K562 (cell line): ENCODE measurements around the gene UNC45B. TPM values are rescaled to one million over a fixed set of nuclear protein-coding genes. Genes with fewer than 3 reads are reported as not detected.

ENCODE experiments used
- ATAC-seq: fragments of 200-7000 bp; cut with Tn5 transposase; 3 replicates; pipeline ENCODE4 v1.9.1; 2020; ENCODE audit warnings: moderate library complexity
- BruUV-seq: library from RNA; stranded (reverse); fragments of 400-500 nt; replicated peaks from 2 replicates; lab custom pipeline; 2021; lab: Mats Ljungman, UMichigan
- CTCF ChIA-PET: fragments of 300-600 bp; formaldehyde crosslinking; extraction: SDS; loops from one replicate; lab custom pipeline; 2021; ENCODE audit warnings: low intra/inter-chr PET ratio; lab: Yijun Ruan, JAX
- POLR2A ChIA-PET: fragments of 300-600, 350-650 bp; sonication (Branson Sonifier 250); formaldehyde crosslinking; extraction: SDS; loops from one replicate; lab custom pipeline; 2021; ENCODE audit warnings: antibody characterized with exemption, inconsistent platforms; lab: Yijun Ruan, JAX
- DNase-seq, 4 experiments: peaks; one replicate each; pipeline versions ENCODE4 v3.0.0 to v3.0.0-alpha.2; 2011 to 2018; ENCODE audit warnings: low spot score in 3 of 4, mixed read lengths in 3 of 4; ENCODE audit errors: extremely low read depth in 1 of 4
- FAIRE-seq: peaks from 2 replicates; lab custom pipeline; 2011; peaks lifted over from hg19 to GRCh38; lab: Jason Lieb, UNC
- H2AFZ ChIP-seq: 2 replicates; pipeline ENCODE4 v1.6.0; 2011; ENCODE audit warnings: low read depth, low read length, control low read depth, inconsistent platforms
- H3K27ac ChIP-seq: fragments of 200-600 bp; 3 replicates; pipeline ENCODE4 v1.8.0; 2011; ENCODE audit warnings: low read depth, mild to moderate bottlenecking, control low read depth, inconsistent platforms, low read length, moderate library complexity, mixed read lengths; ENCODE audit errors: extremely low read depth
- H3K27me3 ChIP-seq, 2 experiments: fragments of 300-600 bp in 1 of 2; 2 replicates in 1 of 2; 3 replicates in 1 of 2; pipeline versions ENCODE4 v1.6.0 to v1.8.0; 2011; ENCODE audit warnings: inconsistent platforms in 2 of 2, low read length in 2 of 2, mild to moderate bottlenecking in 1 of 2, mixed read lengths in 1 of 2, moderate library complexity in 1 of 2; ENCODE audit not compliant: control insufficient read depth in 2 of 2, insufficient read depth in 2 of 2
- H3K36me3 ChIP-seq: fragments of 300-600 bp; 3 replicates; pipeline ENCODE4 v1.8.0; 2011; ENCODE audit warnings: mild to moderate bottlenecking, low read length, inconsistent platforms; ENCODE audit not compliant: control insufficient read depth, insufficient read depth
- H3K4me1 ChIP-seq, 2 experiments: fragments of 200-600 bp in 1 of 2; replicated peaks in 1 of 2; 2 replicates in 1 of 2; 3 replicates in 1 of 2; pipeline versions ENCODE4 v1.5.1 to v1.8.0; 2011; ENCODE audit warnings: inconsistent platforms in 2 of 2, low read length in 2 of 2, mild to moderate bottlenecking in 1 of 2, mixed read lengths in 1 of 2, moderate library complexity in 1 of 2; ENCODE audit not compliant: control insufficient read depth in 2 of 2, insufficient read depth in 2 of 2
- H3K4me2 ChIP-seq: 2 replicates; pipeline ENCODE4 v1.6.1; 2011; ENCODE audit warnings: low read length, control low read depth, inconsistent platforms, mixed read lengths; ENCODE audit not compliant: insufficient read depth
- H3K4me3 ChIP-seq: fragments of 200-600 bp; sonication (generic), shearing (Covaris generic); 2 replicates; pipeline ENCODE4 v1.5.1; 2016; ENCODE audit warnings: control low read depth, inconsistent platforms
- H3K79me2 ChIP-seq: fragments of 200-600 bp; 3 replicates; pipeline ENCODE4 v1.8.0; 2011; ENCODE audit warnings: low read length, inconsistent platforms; ENCODE audit not compliant: control insufficient read depth, insufficient read depth
- H3K9ac ChIP-seq, 2 experiments: 2 replicates each; pipeline versions ENCODE4 v1.6.0 to v1.6.1; 2011; ENCODE audit warnings: low read depth in 2 of 2, low read length in 2 of 2, control low read depth in 1 of 2, inconsistent platforms in 1 of 2, mild to moderate bottlenecking in 1 of 2, mixed read lengths in 1 of 2; ENCODE audit not compliant: insufficient read depth in 1 of 2
- H3K9me1 ChIP-seq: one replicate; pipeline ENCODE4 v1.6.0; 2011; ENCODE audit warnings: inconsistent platforms, mild to moderate bottlenecking, low read length, moderate library complexity; ENCODE audit not compliant: control insufficient read depth, insufficient read depth
- H3K9me3 ChIP-seq: replicated peaks from 2 replicates; pipeline ENCODE4 v1.5.1; 2011; ENCODE audit warnings: low read depth, low read length, inconsistent platforms; ENCODE audit not compliant: control insufficient read depth, insufficient read depth
- H4K20me1 ChIP-seq: replicated peaks from 2 replicates; pipeline ENCODE4 v1.6.1; 2011; ENCODE audit warnings: low read length, inconsistent platforms, mixed read lengths; ENCODE audit not compliant: control insufficient read depth, insufficient read depth
- ERF ChIP-seq: fragments of 450-650 bp; formaldehyde crosslinking; IDR thresholded peaks from 2 replicates; pipeline ENCODE4 v1.4.0; 2020; ENCODE audit warnings: mild to moderate bottlenecking, mixed read lengths
- GTF2F1 ChIP-seq: IDR thresholded peaks from 2 replicates; pipeline ENCODE4 v1.6.1; 2011; ENCODE audit warnings: low read depth, low read length, improper control_type of control experiment
- MAFG ChIP-seq: fragments of 450-650 bp; conservative IDR thresholded peaks from 2 replicates; pipeline ENCODE4 v1.6.1; 2016; ENCODE audit warnings: missing genetic modification characterization, missing compliant biosample characterization
- NCOA6 ChIP-seq: fragments of 450-650 bp; IDR thresholded peaks from 2 replicates; pipeline ENCODE4 v1.6.1; 2017; ENCODE audit warnings: mild to moderate bottlenecking
- RAD21 ChIP-seq, 2 experiments: fragments of 250-450 bp in 1 of 2; fragments of 450-650 bp in 1 of 2; sonication (Bioruptor Pico) in 1 of 2; formaldehyde crosslinking in 1 of 2; IDR thresholded peaks in 1 of 2; conservative IDR thresholded peaks in 1 of 2; 2 replicates each; pipeline versions ENCODE4 v1.4.0 to v1.8.0; 2020 to 2022; ENCODE audit warnings: mild to moderate bottlenecking in 2 of 2, moderate library complexity in 1 of 2
- RBM14 ChIP-seq: fragments of 200-400 bp; formaldehyde crosslinking; IDR thresholded peaks from 2 replicates; pipeline ENCODE4 v1.6.1; 2018; ENCODE audit warnings: low read depth, mild to moderate bottlenecking, low read length, moderate library complexity, borderline replicate concordance; ENCODE audit not compliant: insufficient read depth
- SLC30A9 ChIP-seq: fragments of 250-450 bp; sonication (Bioruptor Pico); IDR thresholded peaks from 2 replicates; pipeline ENCODE4 v1.8.0; 2022; ENCODE audit warnings: mild to moderate bottlenecking, moderate library complexity
- STAT5B ChIP-seq: fragments of 250-450 bp; sonication (Bioruptor Pico); IDR thresholded peaks from 2 replicates; pipeline ENCODE4 v1.8.0; 2021; ENCODE audit warnings: mild to moderate bottlenecking, inconsistent platforms
- TBP ChIP-seq: optimal IDR thresholded peaks from 2 replicates; pipeline ENCODE3; 2011; ENCODE audit warnings: low read depth, low read length, improper control_type of control experiment
- ZNF134 ChIP-seq: fragments of 250-450 bp; sonication (Bioruptor Pico); conservative IDR thresholded peaks from 2 replicates; pipeline ENCODE4 v1.4.0; 2020
- ZNF23 ChIP-seq: fragments of 250-450 bp; sonication (Bioruptor Pico); IDR thresholded peaks from 2 replicates; pipeline ENCODE4 v1.4.0; 2020; ENCODE audit warnings: mild to moderate bottlenecking
- WGBS: fragments of 100-300 bp; shearing (Covaris generic); methylation state at CpG from one replicate; pipeline ENCODE4 v1.1.6; 2016; ENCODE audit warnings: low coverage, mixed read lengths; ENCODE audit not compliant: insufficient coverage; ENCODE audit errors: missing lambda C conversion rate; 5-methylcytosine and 5-hydroxymethylcytosine counted together
- in situ Hi-C: fragments of 300-500 bp; cut with MboI; formaldehyde crosslinking; loops from 4 replicates; pipeline ENCODE4 v1.15.0; 2018; ENCODE audit warnings: inconsistent platforms, mixed read lengths
- intact Hi-C: fragments of 100-400 bp; cut with micrococcal nuclease; formaldehyde crosslinking; loops from 2 replicates; pipeline ENCODE4 v1.14.2; 2022
- polyA plus RNA-seq, 8 experiments: library from polyadenylated mRNA; depleted of rRNA in 4 of 8; stranded (reverse) in 5 of 8; unstranded in 3 of 8; fragments of >200 nt; fragmentation: Nextera tagmentation in 2 of 8; fragmentation: Illumina TruSeq in 1 of 8; extraction: Ambion mirVana in 2 of 8; extraction: Trizol in 1 of 8; gene quantifications; 2 replicates each; pipeline versions ENCODE4 v1.2.1 to v1.2.3, GENCODE V29; 2011 to 2014; ENCODE audit warnings: inconsistent platforms in 1 of 8, missing spikeins in 1 of 8
- total RNA-seq, 7 experiments: library from RNA; depleted of rRNA in 6 of 7; stranded (reverse); fragments of >200 nt in 6 of 7; fragmentation: Illumina TruSeq in 2 of 7; extraction: Trizol in 2 of 7; gene quantifications; 2 replicates each; pipeline versions ENCODE4 v1.2.1 to v1.2.3, GENCODE V29; 2011 to 2021; ENCODE audit warnings: low replicate concordance in 1 of 7
- TF ChIP-seq, protein P1 (sequence below): conservative IDR thresholded peaks from 2 replicates; pipeline ENCODE4 v1.6.1; 2011; ENCODE audit warnings: low read depth, mild to moderate bottlenecking, low read length; ENCODE audit not compliant: control insufficient read depth

UNC45B gene
- total and polyA plus RNA-seq, 9 of the 15 experiments (the other 6 are each of a cell fraction or from before 2014, with no cell fraction given): not detected

DNA sequence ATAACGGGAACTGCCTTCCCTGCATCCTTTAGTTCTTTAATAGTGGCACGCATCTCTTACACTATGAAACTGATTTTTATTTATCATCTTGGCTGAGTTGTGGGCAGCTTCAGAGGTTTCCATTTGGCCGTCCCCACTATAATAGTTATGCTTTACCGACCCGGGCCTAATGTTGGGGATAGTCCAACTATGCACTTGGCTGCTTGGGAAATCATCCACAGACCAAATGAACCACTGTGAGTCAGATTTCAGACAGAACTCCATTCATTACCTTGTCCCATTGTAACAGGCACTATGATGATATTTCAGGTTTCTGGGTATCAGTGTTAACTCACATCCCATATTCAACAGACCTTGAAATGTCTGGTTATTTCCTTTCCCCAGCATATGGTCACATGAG lies 89.2 kb downstream of the UNC45B start (continued):
- TF ChIP-seq RBM14: no peak
- TF ChIP-seq NCOA6: no peak
- TF ChIP-seq STAT5B (CRISPR knock-in tag): no peak
- no peak for TF ChIP-seq RAD21 (CRISPR knock-in tag; conservative IDR thresholded peaks at IDR 0.05 in 1 of 2, IDR thresholded peaks at IDR 0.05 in 1 of 2)

DNA sequence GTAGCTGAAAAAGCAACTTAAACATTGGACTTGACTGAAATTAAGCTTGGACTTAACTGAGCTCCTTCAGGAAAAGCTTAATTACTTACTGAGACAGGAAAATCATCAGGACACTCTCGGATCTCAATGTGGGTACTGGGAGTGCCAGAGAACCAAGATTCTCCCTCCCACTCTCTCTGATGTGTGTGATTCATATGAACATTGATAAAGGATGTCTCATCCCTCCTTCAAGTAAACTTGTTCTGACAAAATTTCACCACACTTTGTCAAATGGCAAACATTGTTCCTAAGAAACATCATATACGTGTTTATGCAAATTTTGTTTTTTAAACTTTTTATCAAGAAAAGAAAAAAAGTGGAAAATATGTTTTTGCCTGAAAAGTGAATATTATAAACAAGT lies 91.2 kb downstream of the UNC45B start:
- WGBS: 0% methylated on average over 2 of the region's 2 CpGs

More for the DNA sequence above, 91.2 kb downstream of the UNC45B start:
- in situ Hi-C loops: no loop called here
- POLR2A ChIA-PET: interaction anchor here (0.9 kb wide), 1 partner anchor 10 kb away, joined by 3 read pairs; no protein-coding TSS in a partner anchor
- Histone ChIP-seq H3K9me3 (no peaks in the 10 kb centered on the region), H3K9me1 (no peaks in the 10 kb centered on the region), H2AFZ (no peak overlapping the region), H3K9ac (no peak overlapping the region), H4K20me1 (no peaks in the 10 kb centered on the region), H3K4me2 (no peak overlapping the region), H3K27ac (no peak overlapping the region), H3K27me3 (peaks cover 4 to 23% of the 10 kb centered on the region in 2 experiments; a peak in 3 of 5 replicates), H3K79me2 (no peaks in the 10 kb centered on the region), H3K36me3 (no peaks in the 10 kb centered on the region), H3K4me1 (peaks cover 3 to 12% of the 10 kb centered on the region in 2 experiments; a peak in 4 of 5 replicates), H3K4me3 (no peak overlapping the region)
- no peak for ATAC-seq
- no TSS peak for BruUV-seq
- intact Hi-C loops: no loop called here
- CTCF ChIA-PET: no interaction called here
- no peak for FAIRE-seq
- TF ChIP-seq MAFG (tag) (no peak), TBP (no peak), ZNF134 (CRISPR knock-in tag) (no peak), GTF2F1 (no peak), SLC30A9 (CRISPR knock-in tag) (no peak), ZNF23 (no peak), ERF (CRISPR knock-in tag) (no peak)
- TF ChIP-seq, protein P1, sequence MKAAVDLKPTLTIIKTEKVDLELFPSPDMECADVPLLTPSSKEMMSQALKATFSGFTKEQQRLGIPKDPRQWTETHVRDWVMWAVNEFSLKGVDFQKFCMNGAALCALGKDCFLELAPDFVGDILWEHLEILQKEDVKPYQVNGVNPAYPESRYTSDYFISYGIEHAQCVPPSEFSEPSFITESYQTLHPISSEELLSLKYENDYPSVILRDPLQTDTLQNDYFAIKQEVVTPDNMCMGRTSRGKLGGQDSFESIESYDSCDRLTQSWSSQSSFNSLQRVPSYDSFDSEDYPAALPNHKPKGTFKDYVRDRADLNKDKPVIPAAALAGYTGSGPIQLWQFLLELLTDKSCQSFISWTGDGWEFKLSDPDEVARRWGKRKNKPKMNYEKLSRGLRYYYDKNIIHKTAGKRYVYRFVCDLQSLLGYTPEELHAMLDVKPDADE: no peak
- DNase-seq: no peak

Other genes with a start within 250 kb of the UNC45B start
Only the 7 nearest of the 10 such genes appear.
- 64.1 and 75.0 TPM in 2 replicates for gene LIG3, start 167.3 kb upstream of the UNC45B start, total RNA-seq (2014; rRNA removed)
- gene LIG3, start 167.3 kb upstream of the UNC45B start, total RNA-seq (2014; rRNA removed; fragmentation: Illumina TruSeq; extraction: Trizol): 36.8 and 42.5 TPM in 2 replicates
- 33.4 and 38.4 TPM in 2 replicates for gene LIG3, start 167.3 kb upstream of the UNC45B start, total RNA-seq (2015; rRNA removed; fragmentation: Illumina TruSeq; extraction: Trizol)
- gene LIG3, start 167.3 kb upstream of the UNC45B start, total RNA-seq (2021): 55.4 and 55.6 TPM in 2 replicates
- 50.6 and 68.2 TPM in 2 replicates for gene LIG3, start 167.3 kb upstream of the UNC45B start, polyA plus RNA-seq (2011; rRNA removed)
- 40.3 and 43.0 TPM in 2 replicates for gene LIG3, start 167.3 kb upstream of the UNC45B start, polyA plus RNA-seq (2014; fragmentation: Illumina TruSeq; extraction: Trizol)
- 10 to 100 TPM in 1 of 2 experiments, 1 to 10 TPM in 1; 7.6 to 21.5 TPM for gene LIG3, start 167.3 kb upstream of the UNC45B start, polyA plus RNA-seq (2014; fragmentation: Nextera tagmentation; extraction: Ambion mirVana)
- gene LIG3, start 167.3 kb upstream of the UNC45B start, polyA plus RNA-seq (2014; rRNA removed): 52.3 and 54.3 TPM in 2 replicates
- gene RFFL, start 84.1 kb upstream of the UNC45B start, total RNA-seq (2014; rRNA removed): 12.7 and 16.4 TPM in 2 replicates
- 12.5 and 12.8 TPM in 2 replicates for gene RFFL, start 84.1 kb upstream of the UNC45B start, total RNA-seq (2014; rRNA removed; fragmentation: Illumina TruSeq; extraction: Trizol)
- 12.4 and 12.5 TPM in 2 replicates for gene RFFL, start 84.1 kb upstream of the UNC45B start, total RNA-seq (2015; rRNA removed; fragmentation: Illumina TruSeq; extraction: Trizol)
- 18.1 and 19.3 TPM in 2 replicates for gene RFFL, start 84.1 kb upstream of the UNC45B start, total RNA-seq (2021)
- 11.9 and 15.9 TPM in 2 replicates for gene RFFL, start 84.1 kb upstream of the UNC45B start, polyA plus RNA-seq (2011; rRNA removed)
- gene RFFL, start 84.1 kb upstream of the UNC45B start, polyA plus RNA-seq (2014; fragmentation: Illumina TruSeq; extraction: Trizol): 13.7 and 13.9 TPM in 2 replicates
- 1 to 10 TPM; 3.4 to 3.7 TPM for gene RFFL, start 84.1 kb upstream of the UNC45B start, polyA plus RNA-seq (2014; fragmentation: Nextera tagmentation; extraction: Ambion mirVana)
- gene RFFL, start 84.1 kb upstream of the UNC45B start, polyA plus RNA-seq (2014; rRNA removed): 9.2 and 9.6 TPM in 2 replicates
- gene RAD51D, start 28.0 kb upstream of the UNC45B start, total RNA-seq (2014; rRNA removed): 6.3 and 7.6 TPM in 2 replicates
- gene RAD51D, start 28.0 kb upstream of the UNC45B start, total RNA-seq (2014; rRNA removed; fragmentation: Illumina TruSeq; extraction: Trizol): 7.4 and 8.7 TPM in 2 replicates
- 8.7 and 10.3 TPM in 2 replicates for gene RAD51D, start 28.0 kb upstream of the UNC45B start, total RNA-seq (2015; rRNA removed; fragmentation: Illumina TruSeq; extraction: Trizol)
- gene RAD51D, start 28.0 kb upstream of the UNC45B start, total RNA-seq (2021): 16.9 and 19.0 TPM in 2 replicates
- gene RAD51D, start 28.0 kb upstream of the UNC45B start, polyA plus RNA-seq (2011; rRNA removed): 10.1 and 15.2 TPM in 2 replicates
- gene RAD51D, start 28.0 kb upstream of the UNC45B start, polyA plus RNA-seq (2014; fragmentation: Illumina TruSeq; extraction: Trizol): 8.4 and 11.1 TPM in 2 replicates
- gene RAD51D, start 28.0 kb upstream of the UNC45B start, polyA plus RNA-seq (2014; fragmentation: Nextera tagmentation; extraction: Ambion mirVana): 1 to 10 TPM; 2.2 to 2.5 TPM
- 10.1 and 15.2 TPM in 2 replicates for gene RAD51D, start 28.0 kb upstream of the UNC45B start, polyA plus RNA-seq (2014; rRNA removed)
- not detected in 2 replicates for gene FNDC8, start 26.2 kb upstream of the UNC45B start, total RNA-seq (2014; rRNA removed)
- not detected in 2 replicates for gene FNDC8, start 26.2 kb upstream of the UNC45B start, total RNA-seq (2014; rRNA removed; fragmentation: Illumina TruSeq; extraction: Trizol)
- not detected in 2 replicates for gene FNDC8, start 26.2 kb upstream of the UNC45B start, total RNA-seq (2015; rRNA removed; fragmentation: Illumina TruSeq; extraction: Trizol)
- gene FNDC8, start 26.2 kb upstream of the UNC45B start, total RNA-seq (2021): not detected in 2 replicates
- not detected in 2 replicates for gene FNDC8, start 26.2 kb upstream of the UNC45B start, polyA plus RNA-seq (2011; rRNA removed)
- gene FNDC8, start 26.2 kb upstream of the UNC45B start, polyA plus RNA-seq (2014; fragmentation: Illumina TruSeq; extraction: Trizol): not detected in 2 replicates
- under 1 TPM in 1 of 2 experiments, not detected in 1; 0.04 TPM for gene FNDC8, start 26.2 kb upstream of the UNC45B start, polyA plus RNA-seq (2014; fragmentation: Nextera tagmentation; extraction: Ambion mirVana)
- gene FNDC8, start 26.2 kb upstream of the UNC45B start, polyA plus RNA-seq (2014; rRNA removed): not detected in 2 replicates
- gene NLE1, start 5.5 kb upstream of the UNC45B start, total RNA-seq (2014; rRNA removed): 44.9 and 53.4 TPM in 2 replicates
- 18.0 and 24.6 TPM in 2 replicates for gene NLE1, start 5.5 kb upstream of the UNC45B start, total RNA-seq (2014; rRNA removed; fragmentation: Illumina TruSeq; extraction: Trizol)
- gene NLE1, start 5.5 kb upstream of the UNC45B start, total RNA-seq (2015; rRNA removed; fragmentation: Illumina TruSeq; extraction: Trizol): 28.2 and 30.0 TPM in 2 replicates
- 63.2 and 69.0 TPM in 2 replicates for gene NLE1, start 5.5 kb upstream of the UNC45B start, total RNA-seq (2021)
- gene NLE1, start 5.5 kb upstream of the UNC45B start, polyA plus RNA-seq (2011; rRNA removed): 21.2 and 26.5 TPM in 2 replicates
- 29.4 and 45.9 TPM in 2 replicates for gene NLE1, start 5.5 kb upstream of the UNC45B start, polyA plus RNA-seq (2014; fragmentation: Illumina TruSeq; extraction: Trizol)
- 1 to 10 TPM; 3.8 to 7.0 TPM for gene NLE1, start 5.5 kb upstream of the UNC45B start, polyA plus RNA-seq (2014; fragmentation: Nextera tagmentation; extraction: Ambion mirVana)
- 36.0 and 41.0 TPM in 2 replicates for gene NLE1, start 5.5 kb upstream of the UNC45B start, polyA plus RNA-seq (2014; rRNA removed)
- gene SLC35G3, start 46.6 kb downstream of the UNC45B start, total RNA-seq (2014; rRNA removed): not detected in 2 replicates
- not detected in 2 replicates for gene SLC35G3, start 46.6 kb downstream of the UNC45B start, total RNA-seq (2014; rRNA removed; fragmentation: Illumina TruSeq; extraction: Trizol)
- not detected in 2 replicates for gene SLC35G3, start 46.6 kb downstream of the UNC45B start, total RNA-seq (2015; rRNA removed; fragmentation: Illumina TruSeq; extraction: Trizol)
- gene SLC35G3, start 46.6 kb downstream of the UNC45B start, total RNA-seq (2021): not detected in 2 replicates
- not detected in 2 replicates for gene SLC35G3, start 46.6 kb downstream of the UNC45B start, polyA plus RNA-seq (2011; rRNA removed)
- gene SLC35G3, start 46.6 kb downstream of the UNC45B start, polyA plus RNA-seq (2014; fragmentation: Illumina TruSeq; extraction: Trizol): not detected in 2 replicates
- not detected for gene SLC35G3, start 46.6 kb downstream of the UNC45B start, polyA plus RNA-seq (2014; fragmentation: Nextera tagmentation; extraction: Ambion mirVana)
- gene SLC35G3, start 46.6 kb downstream of the UNC45B start, polyA plus RNA-seq (2014; rRNA removed): not detected in 2 replicates
- under 0.01 and 0.08 TPM in 2 replicates for gene SLFN5, start 95.3 kb downstream of the UNC45B start, total RNA-seq (2014; rRNA removed)
- gene SLFN5, start 95.3 kb downstream of the UNC45B start, total RNA-seq (2014; rRNA removed; fragmentation: Illumina TruSeq; extraction: Trizol): 0.06 and 0.07 TPM in 2 replicates
- gene SLFN5, start 95.3 kb downstream of the UNC45B start, total RNA-seq (2015; rRNA removed; fragmentation: Illumina TruSeq; extraction: Trizol): 0.11 TPM in 2 replicates
- gene SLFN5, start 95.3 kb downstream of the UNC45B start, total RNA-seq (2021): 0.18 and 0.20 TPM in 2 replicates
- 0.01 TPM in 1 of 2 replicates, not detected in the other for gene SLFN5, start 95.3 kb downstream of the UNC45B start, polyA plus RNA-seq (2011; rRNA removed)
- 0.01 and 0.11 TPM in 2 replicates for gene SLFN5, start 95.3 kb downstream of the UNC45B start, polyA plus RNA-seq (2014; fragmentation: Illumina TruSeq; extraction: Trizol)
- under 1 TPM in 1 of 2 experiments, not detected in 1; 0.10 TPM for gene SLFN5, start 95.3 kb downstream of the UNC45B start, polyA plus RNA-seq (2014; fragmentation: Nextera tagmentation; extraction: Ambion mirVana)
- 0.01 TPM in 2 replicates for gene SLFN5, start 95.3 kb downstream of the UNC45B start, polyA plus RNA-seq (2014; rRNA removed)